GM19099 (cell line): ENCODE data around the gene MYADML2.

Experiments used
- POLR2A ChIP-seq: IDR thresholded peaks from 3 replicates; pipeline ENCODE4 v1.6.1; 2011; ENCODE audit warnings: low read depth; ENCODE audit not compliant: insufficient read length; ENCODE audit errors: extremely low read depth

Gene MYADML2

GRCh38 chr17:81917565-81918332 lies 29.3 kb downstream of the MYADML2 start, which contains the start of gene SIRT7:
SIRT7 (minus strand) TSS chr17:81918176; CDS start chr17:81918131, 45 bp downstream.
- TF ChIP-seq POLR2A: peak; percentile 89

- TF ChIP-seq POLR2A: no peak
Observed at GRCh38 chr17:81916234-81917001, 30.6 kb downstream of the MYADML2 start.

GRCh38 chr17:81915331-81915730 lies 31.7 kb downstream of the MYADML2 start:
- no peak for TF ChIP-seq POLR2A

GRCh38 chr17:81914103-81914850 lies 32.8 kb downstream of the MYADML2 start:
- no peak for TF ChIP-seq POLR2A

GRCh38 chr17:81913394-81914102 lies 33.5 kb downstream of the MYADML2 start:
- no peak for TF ChIP-seq POLR2A

- no peak for TF ChIP-seq POLR2A
Observed at GRCh38 chr17:81912441-81913309, 34.4 kb downstream of the MYADML2 start.

GRCh38 chr17:81911969-81912368 lies 35.1 kb downstream of the MYADML2 start:
- no peak for TF ChIP-seq POLR2A

GRCh38 chr17:81911277-81911961 lies 35.6 kb downstream of the MYADML2 start, which contains the start of gene PCYT2:
PCYT2 (minus strand) TSS chr17:81911399; CDS start chr17:81911355, 44 bp downstream.
- TF ChIP-seq POLR2A: peak; percentile 54

- TF ChIP-seq POLR2A: no peak
Observed at GRCh38 chr17:81910840-81911276, 36.2 kb downstream of the MYADML2 start.

- TF ChIP-seq POLR2A: no peak
Observed at GRCh38 chr17:81909966-81910839, 36.8 kb downstream of the MYADML2 start.

GRCh38 chr17:81909231-81909630 lies 37.8 kb downstream of the MYADML2 start:
- no peak for TF ChIP-seq POLR2A

GRCh38 chr17:81908793-81909192 lies 38.2 kb downstream of the MYADML2 start:
- TF ChIP-seq POLR2A: no peak
